ENCODE results near the gene IL17RC.

IL17RC gene

GRCh38 chr3:9902372-9903237 is 14.3 kb upstream of the IL17RC start, which contains the start of gene IL17RE:
TSS of gene IL17RE (plus strand) at chr3:9902848. CDS start at chr3:9902933, 85 bp downstream.
- H3K4me3 Mint-ChIP-seq = peak within 1 kb of the TSS; percentile 40
- no peaks in the 10 kb centered on the region for H3K36me3 Mint-ChIP-seq (ENCODE audit: low read depth)
- H3K27me3 Mint-ChIP-seq (ENCODE audit: low read depth) = no peaks in the 10 kb centered on the region
- no peaks in the 10 kb centered on the region for H3K9me3 Mint-ChIP-seq
- peak within 1 kb of the TSS; percentile 75 for H3K27ac Mint-ChIP-seq
- peaks cover 31% of the 10 kb centered on the region for H3K4me1 Mint-ChIP-seq (ENCODE audit: low read depth)

GRCh38 chr3:9903238-9903624 is 13.7 kb upstream of the IL17RC start:
- H3K27ac Mint-ChIP-seq = no peak overlapping the region

GRCh38 chr3:9903904-9904303 is 13.0 kb upstream of the IL17RC start:
- no peaks in the 10 kb centered on the region for H3K9me3 Mint-ChIP-seq
- H3K36me3 Mint-ChIP-seq (ENCODE audit: low read depth) = no peaks in the 10 kb centered on the region
- peaks cover 24% of the 10 kb centered on the region for H3K4me1 Mint-ChIP-seq (ENCODE audit: low read depth)
- no peak overlapping the region for H3K27ac Mint-ChIP-seq
- no peak overlapping the region for H3K4me3 Mint-ChIP-seq
- no peaks in the 10 kb centered on the region for H3K27me3 Mint-ChIP-seq (ENCODE audit: low read depth)

More at GRCh38 chr3:9903238-9903624, 13.7 kb upstream of the IL17RC start:
- Mint-ChIP-seq H3K9me3 (no peaks in the 10 kb centered on the region), H3K4me1 (ENCODE audit: low read depth) (peaks cover 29% of the 10 kb centered on the region), H3K36me3 (ENCODE audit: low read depth) (no peaks in the 10 kb centered on the region), H3K4me3 (peak overlapping the region; percentile 36), H3K27me3 (ENCODE audit: low read depth) (no peaks in the 10 kb centered on the region)

GRCh38 chr3:9906480-9906879 is 10.4 kb upstream of the IL17RC start:
- H3K27ac Mint-ChIP-seq = no peak overlapping the region
- no peaks in the 10 kb centered on the region for H3K36me3 Mint-ChIP-seq (ENCODE audit: low read depth)
- no peaks in the 10 kb centered on the region for H3K27me3 Mint-ChIP-seq (ENCODE audit: low read depth)
- H3K4me1 Mint-ChIP-seq (ENCODE audit: low read depth) = peaks cover 23% of the 10 kb centered on the region
- H3K9me3 Mint-ChIP-seq = no peaks in the 10 kb centered on the region
- no peak overlapping the region for H3K4me3 Mint-ChIP-seq

GRCh38 chr3:9908286-9908685 is 8.6 kb upstream of the IL17RC start:
- Mint-ChIP-seq H3K27ac (no peak overlapping the region), H3K4me3 (no peak overlapping the region), H3K9me3 (no peaks in the 10 kb centered on the region), H3K36me3 (ENCODE audit: low read depth) (no peaks in the 10 kb centered on the region), H3K4me1 (ENCODE audit: low read depth) (peaks cover 11% of the 10 kb centered on the region), H3K27me3 (ENCODE audit: low read depth) (peaks cover 3% of the 10 kb centered on the region)

GRCh38 chr3:9909221-9910013 is 7.5 kb upstream of the IL17RC start:
- Mint-ChIP-seq H3K4me1 (ENCODE audit: low read depth) (peaks cover 5% of the 10 kb centered on the region), H3K4me3 (no peak overlapping the region), H3K9me3 (no peaks in the 10 kb centered on the region), H3K36me3 (ENCODE audit: low read depth) (no peaks in the 10 kb centered on the region), H3K27me3 (ENCODE audit: low read depth) (peaks cover 3% of the 10 kb centered on the region), H3K27ac (no peak overlapping the region)

- H3K27ac Mint-ChIP-seq = no peak overlapping the region
Observed at GRCh38 chr3:9911863-9912262, 5.0 kb upstream of the IL17RC start.

GRCh38 chr3:9912294-9912935 is 4.5 kb upstream of the IL17RC start:
- H3K36me3 Mint-ChIP-seq (ENCODE audit: low read depth) = no peaks in the 10 kb centered on the region
- H3K27me3 Mint-ChIP-seq (ENCODE audit: low read depth) = peaks cover 3% of the 10 kb centered on the region
- no peak overlapping the region for H3K4me3 Mint-ChIP-seq
- H3K4me1 Mint-ChIP-seq (ENCODE audit: low read depth) = peaks cover 11% of the 10 kb centered on the region
- no peak overlapping the region for H3K27ac Mint-ChIP-seq
- H3K9me3 Mint-ChIP-seq = no peaks in the 10 kb centered on the region

More at GRCh38 chr3:9911863-9912262, 5.0 kb upstream of the IL17RC start:
- H3K27me3 Mint-ChIP-seq (ENCODE audit: low read depth) = peaks cover 3% of the 10 kb centered on the region
- no peaks in the 10 kb centered on the region for H3K36me3 Mint-ChIP-seq (ENCODE audit: low read depth)
- H3K4me1 Mint-ChIP-seq (ENCODE audit: low read depth) = peaks cover 11% of the 10 kb centered on the region
- no peaks in the 10 kb centered on the region for H3K9me3 Mint-ChIP-seq
- H3K4me3 Mint-ChIP-seq = no peak overlapping the region

- no peak overlapping the region for H3K4me3 Mint-ChIP-seq
- H3K27ac Mint-ChIP-seq = no peak overlapping the region
- no peaks in the 10 kb centered on the region for H3K36me3 Mint-ChIP-seq (ENCODE audit: low read depth)
- no peaks in the 10 kb centered on the region for H3K9me3 Mint-ChIP-seq
- H3K4me1 Mint-ChIP-seq (ENCODE audit: low read depth) = peaks cover 11% of the 10 kb centered on the region
- H3K27me3 Mint-ChIP-seq (ENCODE audit: low read depth) = peaks cover 3% of the 10 kb centered on the region
Observed at GRCh38 chr3:9913601-9914000, 3.3 kb upstream of the IL17RC start.

GRCh38 chr3:9914011-9914410 is 2.9 kb upstream of the IL17RC start:
- Mint-ChIP-seq H3K9me3 (no peaks in the 10 kb centered on the region), H3K27me3 (ENCODE audit: low read depth) (peaks cover 3% of the 10 kb centered on the region), H3K4me3 (no peak overlapping the region), H3K27ac (no peak overlapping the region), H3K4me1 (ENCODE audit: low read depth) (peaks cover 11% of the 10 kb centered on the region), H3K36me3 (ENCODE audit: low read depth) (no peaks in the 10 kb centered on the region)

- H3K36me3 Mint-ChIP-seq (ENCODE audit: low read depth) = no peaks in the 10 kb centered on the region
- H3K27ac Mint-ChIP-seq = no peak overlapping the region
- peaks cover 3% of the 10 kb centered on the region for H3K27me3 Mint-ChIP-seq (ENCODE audit: low read depth)
- H3K9me3 Mint-ChIP-seq = no peaks in the 10 kb centered on the region
- H3K4me1 Mint-ChIP-seq (ENCODE audit: low read depth) = peaks cover 9% of the 10 kb centered on the region
- H3K4me3 Mint-ChIP-seq = peak overlapping the region; percentile 34
Observed at GRCh38 chr3:9914559-9915253, 2.2 kb upstream of the IL17RC start.

- Mint-ChIP-seq H3K4me1 (ENCODE audit: low read depth) (peaks cover 8% of the 10 kb centered on the region), H3K9me3 (no peaks in the 10 kb centered on the region), H3K27me3 (ENCODE audit: low read depth) (peaks cover 3% of the 10 kb centered on the region), H3K36me3 (ENCODE audit: low read depth) (no peaks in the 10 kb centered on the region), H3K4me3 (peak overlapping the region; percentile 72), H3K27ac (no peak overlapping the region)
Observed at GRCh38 chr3:9915254-9916141, 1.4 kb upstream of the IL17RC start.

GRCh38 chr3:9916346-9916733 is 558 bp upstream of the IL17RC start:
- Mint-ChIP-seq H3K9me3 (no peaks in the 10 kb centered on the region), H3K27ac (no peak overlapping the region), H3K4me1 (ENCODE audit: low read depth) (peaks cover 8% of the 10 kb centered on the region), H3K36me3 (ENCODE audit: low read depth) (no peaks in the 10 kb centered on the region), H3K27me3 (ENCODE audit: low read depth) (peaks cover 3% of the 10 kb centered on the region), H3K4me3 (peak overlapping the region; percentile 72)
